SK-N-MC (cell line): ENCODE data around the gene PCDH15.

Experiments
- DNase-seq: peaks from one replicate; pipeline ENCODE4 v3.0.0-alpha.2; 2011; ENCODE audit warnings: low read depth, low spot score
- H3K27ac ChIP-seq: fragments of 200-600 bp; sonication (generic); 2 replicates; pipeline ENCODE4 v1.5.1; 2016; ENCODE audit warnings: mixed run types
- H3K36me3 ChIP-seq: fragments of 200-600 bp; sonication (generic); 2 replicates; pipeline ENCODE4 v1.6.1; 2017; ENCODE audit warnings: antibody characterized with exemption, low read length, mixed read lengths; ENCODE audit not compliant: insufficient read depth
- H3K4me3 ChIP-seq: fragments of 200-600 bp; sonication (generic); 2 replicates; pipeline ENCODE4 v1.5.1; 2016
- H3K9ac ChIP-seq: fragments of 200-600 bp; sonication (generic); 2 replicates; pipeline ENCODE4 v1.8.0; 2017; ENCODE audit warnings: mixed run types, mixed read lengths; ENCODE audit not compliant: insufficient read length
- H3K9me3 ChIP-seq: fragments of 200-600 bp; sonication (generic); 2 replicates; pipeline ENCODE4 v1.6.1; 2017; ENCODE audit warnings: low read depth, mild to moderate bottlenecking, antibody characterized with exemption, low read length, moderate library complexity, mixed read lengths
- EZH2 ChIP-seq: fragments of 200-600 bp; sonication (generic); IDR thresholded peaks from one replicate; pipeline ENCODE4 v1.6.1; 2017; ENCODE audit warnings: antibody characterized with exemption
- FOXP2 ChIP-seq: optimal IDR thresholded peaks from 2 replicates; pipeline ENCODE3; 2011; ENCODE audit warnings: mild to moderate bottlenecking, moderate library complexity; ENCODE audit not compliant: insufficient read depth; ENCODE audit errors: extremely low read length, control extremely low read depth
- POLR2AphosphoS5 ChIP-seq: IDR thresholded peaks from 2 replicates; pipeline ENCODE4 v1.6.1; 2012; ENCODE audit warnings: mild to moderate bottlenecking, low read depth, low read length, borderline replicate concordance

The PCDH15 gene

GRCh38 chr10:54262726-54263125 is 538.3 kb downstream of the PCDH15 start:
- DNase-seq, result no peak
- no peak for TF ChIP-seq EZH2
- no peak for TF ChIP-seq FOXP2
- no peak for TF ChIP-seq POLR2AphosphoS5
- no peak overlapping the region for H3K27ac ChIP-seq
- no peaks in the 10 kb centered on the region for H3K9me3 ChIP-seq
- no peaks in the 10 kb centered on the region for H3K36me3 ChIP-seq
- H3K4me3 ChIP-seq, result no peak overlapping the region
- no peak overlapping the region for H3K9ac ChIP-seq

- Histone ChIP-seq H3K36me3 (no peaks in the 10 kb centered on the region), H3K9me3 (no peaks in the 10 kb centered on the region), H3K9ac (no peak overlapping the region), H3K4me3 (no peak overlapping the region), H3K27ac (no peak overlapping the region)
- TF ChIP-seq FOXP2, result no peak
- no peak for TF ChIP-seq EZH2
- no peak for TF ChIP-seq POLR2AphosphoS5
- DNase-seq, result no peak
These were observed 541.9 kb downstream of the PCDH15 start for GRCh38 chr10:54259104-54259503.

DNA sequence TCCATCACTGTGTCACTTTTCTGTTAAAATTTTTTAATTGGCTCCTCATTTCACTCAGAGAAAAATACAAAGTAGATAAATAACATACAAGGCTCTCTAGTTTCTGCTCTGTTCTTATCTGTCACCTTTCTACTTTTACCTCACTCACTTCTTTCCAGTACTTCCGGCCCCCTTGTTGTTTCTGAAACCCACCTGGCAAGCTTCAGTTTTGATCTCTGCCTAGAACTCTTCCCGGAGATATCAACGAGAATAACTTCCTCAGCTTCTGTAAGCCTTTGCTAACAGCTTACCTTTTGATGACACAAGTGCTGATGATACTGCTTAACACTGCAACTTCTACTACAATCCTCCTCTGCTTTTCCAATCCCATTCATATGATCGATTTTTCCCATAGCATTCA is 566.2 kb downstream of the PCDH15 start:
- no peak for DNase-seq

GRCh38 chr10:54203401-54203800 is 597.6 kb downstream of the PCDH15 start:
- no peak overlapping the region for H3K9ac ChIP-seq

More for the DNA sequence above, 566.2 kb downstream of the PCDH15 start:
- Histone ChIP-seq H3K9ac (no peak overlapping the region), H3K27ac (no peak overlapping the region), H3K4me3 (no peak overlapping the region), H3K36me3 (no peaks in the 10 kb centered on the region), H3K9me3 (no peaks in the 10 kb centered on the region)
- TF ChIP-seq FOXP2, result no peak
- TF ChIP-seq EZH2, result no peak
- TF ChIP-seq POLR2AphosphoS5, result no peak

GRCh38 chr10:54198051-54198450 is 603.0 kb downstream of the PCDH15 start:
- no peak overlapping the region for H3K27ac ChIP-seq
- no peaks in the 10 kb centered on the region for H3K9me3 ChIP-seq
- no peak overlapping the region for H3K4me3 ChIP-seq
- H3K36me3 ChIP-seq, result no peaks in the 10 kb centered on the region
- TF ChIP-seq EZH2, result no peak
- no peak for TF ChIP-seq FOXP2
- TF ChIP-seq POLR2AphosphoS5, result no peak
- no peak overlapping the region for H3K9ac ChIP-seq
- no peak for DNase-seq

More at GRCh38 chr10:54203401-54203800, 597.6 kb downstream of the PCDH15 start:
- H3K4me3 ChIP-seq, result no peak overlapping the region
- no peak for DNase-seq
- H3K27ac ChIP-seq, result no peak overlapping the region
- no peaks in the 10 kb centered on the region for H3K36me3 ChIP-seq
- no peaks in the 10 kb centered on the region for H3K9me3 ChIP-seq
- TF ChIP-seq FOXP2 (no peak), EZH2 (no peak), POLR2AphosphoS5 (no peak)

DNA sequence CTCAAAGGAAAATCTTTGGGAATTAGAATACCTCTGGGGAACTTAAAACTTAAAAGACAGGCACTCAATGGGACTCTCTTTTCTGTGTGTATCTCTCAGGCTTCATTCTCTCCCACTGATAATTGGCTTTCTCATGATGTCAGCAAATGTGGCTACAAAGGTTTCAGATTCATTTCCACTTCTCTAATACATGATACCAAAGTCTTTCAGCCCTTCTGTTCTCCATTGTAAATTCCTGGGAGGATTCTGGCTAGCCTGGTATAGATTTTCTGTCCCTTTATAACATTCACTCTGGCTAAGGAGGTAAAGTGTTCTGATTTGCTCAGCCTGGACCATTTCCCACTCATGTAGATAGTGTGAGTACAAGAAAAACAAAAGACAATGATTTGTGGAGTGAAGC is 606.2 kb downstream of the PCDH15 start:
- TF ChIP-seq POLR2AphosphoS5 (no peak), FOXP2 (no peak), EZH2 (no peak)
- no peak for DNase-seq
- Histone ChIP-seq H3K9me3 (no peaks in the 10 kb centered on the region), H3K27ac (no peak overlapping the region), H3K4me3 (no peak overlapping the region), H3K36me3 (no peaks in the 10 kb centered on the region), H3K9ac (no peak overlapping the region)

- Histone ChIP-seq H3K9ac (no peak overlapping the region), H3K9me3 (no peaks in the 10 kb centered on the region), H3K27ac (no peak overlapping the region), H3K36me3 (no peaks in the 10 kb centered on the region), H3K4me3 (no peak overlapping the region)
- TF ChIP-seq POLR2AphosphoS5 (no peak), EZH2 (no peak), FOXP2 (no peak)
- no peak for DNase-seq
These were observed 641.1 kb downstream of the PCDH15 start for GRCh38 chr10:54159924-54160323.

DNA sequence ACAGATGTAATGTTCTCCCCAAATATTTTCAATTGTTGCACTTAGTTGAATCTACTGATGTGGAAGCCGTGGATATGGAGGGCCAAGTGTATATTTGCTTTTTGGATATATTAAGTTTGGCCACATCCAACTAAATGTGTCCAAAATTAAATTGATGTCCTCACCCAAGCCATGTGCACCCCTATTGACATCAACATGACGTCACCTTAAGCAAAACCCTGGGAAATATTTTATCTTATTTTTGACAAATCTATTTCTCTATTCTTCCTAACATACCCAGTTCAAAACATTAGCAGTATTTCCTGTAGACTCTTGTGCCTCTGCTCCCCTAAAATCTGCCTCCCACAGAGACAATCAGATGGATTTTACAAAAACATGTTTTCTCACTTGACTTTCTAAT is 652.5 kb downstream of the PCDH15 start:
- TF ChIP-seq POLR2AphosphoS5 (no peak), FOXP2 (no peak), EZH2 (no peak)
- DNase-seq, result no peak
- no peak overlapping the region for H3K9ac ChIP-seq
- no peaks in the 10 kb centered on the region for H3K9me3 ChIP-seq
- no peaks in the 10 kb centered on the region for H3K36me3 ChIP-seq
- H3K4me3 ChIP-seq, result no peak overlapping the region
- no peak overlapping the region for H3K27ac ChIP-seq

- no peak for TF ChIP-seq EZH2
- no peak for TF ChIP-seq FOXP2
- no peak for TF ChIP-seq POLR2AphosphoS5
- H3K36me3 ChIP-seq, result no peaks in the 10 kb centered on the region
- DNase-seq, result no peak
- no peak overlapping the region for H3K4me3 ChIP-seq
- no peak overlapping the region for H3K9ac ChIP-seq
- no peak overlapping the region for H3K27ac ChIP-seq
- H3K9me3 ChIP-seq, result no peaks in the 10 kb centered on the region
These were observed 661.1 kb downstream of the PCDH15 start for GRCh38 chr10:54139819-54140428.
